SU-DHL-6 (cell line): ENCODE results near the gene SNX15.

Experiments
- H2AFZ ChIP-seq: fragments of 200-600 bp; sonication (generic); 2 replicates; pipeline ENCODE4 v1.6.1; 2014; ENCODE audit warnings: low read depth, mild to moderate bottlenecking, moderate library complexity, mixed read lengths, antibody characterized with exemption, low read length; ENCODE audit not compliant: severe bottlenecking
- H3F3A ChIP-seq: fragments of 200-600 bp; shearing (Covaris generic); 2 replicates; pipeline ENCODE4 v1.6.0; 2016; ENCODE audit warnings: antibody characterized with exemption, mild to moderate bottlenecking; ENCODE audit not compliant: insufficient read depth
- H3K27ac ChIP-seq: fragments of 200-600 bp; sonication (generic); 2 replicates; pipeline ENCODE4 v1.5.1; 2016; ENCODE audit warnings: low read depth, mild to moderate bottlenecking, low read length, moderate library complexity, mixed read lengths
- H3K27me3 ChIP-seq: fragments of 200-600 bp; sonication (generic), shearing (Covaris generic); 2 replicates; pipeline ENCODE4 v1.6.0; 2014; ENCODE audit warnings: mild to moderate bottlenecking, low read length
- H3K36me3 ChIP-seq: fragments of 200-600 bp; sonication (generic); 2 replicates; pipeline ENCODE4 v1.6.1; 2014; ENCODE audit warnings: mild to moderate bottlenecking, low read length, mixed read lengths
- H3K4me2 ChIP-seq: fragments of 300-600, 200-600 bp; shearing (Covaris generic), sonication (generic); 2 replicates; pipeline ENCODE4 v1.6.0; 2014; ENCODE audit warnings: low read length, low read depth, mild to moderate bottlenecking; ENCODE audit not compliant: poor library complexity, severe bottlenecking
- H3K4me3 ChIP-seq: fragments of 200-600 bp; sonication (generic); 2 replicates; pipeline ENCODE4 v1.5.1; 2014; ENCODE audit warnings: antibody characterized with exemption, low read length, mild to moderate bottlenecking, mixed read lengths; ENCODE audit not compliant: insufficient read depth, poor library complexity, severe bottlenecking
- H3K79me2 ChIP-seq: fragments of 200-600 bp; sonication (generic); 2 replicates; pipeline ENCODE4 v1.6.1; 2014; ENCODE audit warnings: mild to moderate bottlenecking, low read length, moderate library complexity; ENCODE audit not compliant: insufficient read depth
- H3K9ac ChIP-seq: fragments of 200-600 bp; sonication (generic); 2 replicates; pipeline ENCODE4 v1.7.0; 2014; ENCODE audit warnings: mild to moderate bottlenecking, low read length
- H3K9me2 ChIP-seq: fragments of 200-600 bp; sonication (generic); replicated peaks from 2 replicates; pipeline ENCODE4 v1.6.1; 2014; ENCODE audit warnings: low read length; ENCODE audit not compliant: insufficient read depth
- H3K9me3 ChIP-seq: fragments of 200-600 bp; sonication (generic); 2 replicates; pipeline ENCODE4 v1.6.1; 2014; ENCODE audit warnings: low read length, mixed read lengths; ENCODE audit not compliant: insufficient read depth
- H4K20me1 ChIP-seq: fragments of 200-600 bp; sonication (generic); 2 replicates; pipeline ENCODE4 v1.6.1; 2014; ENCODE audit warnings: low read depth, mild to moderate bottlenecking, antibody characterized with exemption, low read length, moderate library complexity, mixed read lengths
- CTCF ChIP-seq: fragments of 200-600 bp; sonication (generic); IDR thresholded peaks from one replicate; pipeline ENCODE4 v1.5.1; 2017; ENCODE audit warnings: antibody characterized with exemption, mild to moderate bottlenecking, low read length, moderate library complexity; ENCODE audit not compliant: insufficient read depth, poor library complexity, severe bottlenecking
- EZH2phosphoT487 ChIP-seq: fragments of 200-600 bp; sonication (generic), shearing (Covaris generic); conservative IDR thresholded peaks from 2 replicates; pipeline ENCODE4 v1.6.1; 2018; ENCODE audit warnings: mild to moderate bottlenecking, antibody characterized with exemption, low read length, moderate library complexity, mixed read lengths

Gene SNX15

GRCh38 chr11:65032216-65032615 lies 5.0 kb downstream of the SNX15 start:
- H3K9ac ChIP-seq: no peak overlapping the region
- H3K9me2 ChIP-seq: no peaks in the 10 kb centered on the region
- H4K20me1 ChIP-seq: no peaks in the 10 kb centered on the region
- no peak overlapping the region for H3K4me3 ChIP-seq
- H3K36me3 ChIP-seq: no peaks in the 10 kb centered on the region
- no peak overlapping the region for H2AFZ ChIP-seq
- H3F3A ChIP-seq: 0 out of 2 replicates have a peak, but pooled peaks cover 2% of the 10 kb centered on the region
- H3K9me3 ChIP-seq: no peaks in the 10 kb centered on the region
- H3K79me2 ChIP-seq: no peaks in the 10 kb centered on the region
- no peaks in the 10 kb centered on the region for H3K27me3 ChIP-seq
- no peak overlapping the region for H3K27ac ChIP-seq
- no peak for TF ChIP-seq CTCF
- TF ChIP-seq EZH2phosphoT487: no peak
- no peak overlapping the region for H3K4me2 ChIP-seq

- H3K4me3 ChIP-seq: no peak overlapping the region
- no peak for TF ChIP-seq EZH2phosphoT487
- no peak for TF ChIP-seq CTCF
- H4K20me1 ChIP-seq: no peaks in the 10 kb centered on the region
- no peaks in the 10 kb centered on the region for H3K79me2 ChIP-seq
- no peaks in the 10 kb centered on the region for H3K36me3 ChIP-seq
- H3F3A ChIP-seq: peaks cover 8% of the 10 kb centered on the region; the same call in 1 of the 2 replicates
- H3K27ac ChIP-seq: no peak overlapping the region
- no peak overlapping the region for H3K4me2 ChIP-seq
- no peak overlapping the region for H3K9ac ChIP-seq
- H2AFZ ChIP-seq: no peak overlapping the region
- no peaks in the 10 kb centered on the region for H3K27me3 ChIP-seq
- no peaks in the 10 kb centered on the region for H3K9me2 ChIP-seq
- no peaks in the 10 kb centered on the region for H3K9me3 ChIP-seq
These were observed 7.2 kb downstream of the SNX15 start for GRCh38 chr11:65034423-65034822.

- Histone ChIP-seq H3K4me3 (no peak overlapping the region), H3K36me3 (no peaks in the 10 kb centered on the region), H3K27ac (no peak overlapping the region)
These were observed 8.3 kb downstream of the SNX15 start for GRCh38 chr11:65035579-65035978.

More at GRCh38 chr11:65035579-65035978, 8.3 kb downstream of the SNX15 start:
- Histone ChIP-seq H3K9me3 (no peaks in the 10 kb centered on the region), H3F3A (peaks cover 8% of the 10 kb centered on the region), H2AFZ (no peak overlapping the region), H3K27me3 (no peaks in the 10 kb centered on the region), H4K20me1 (no peaks in the 10 kb centered on the region), H3K9ac (no peak overlapping the region), H3K4me2 (no peak overlapping the region), H3K9me2 (no peaks in the 10 kb centered on the region), H3K79me2 (no peaks in the 10 kb centered on the region)
- TF ChIP-seq CTCF (no peak), EZH2phosphoT487 (no peak)
